H1 (cell line): ENCODE data around the gene PGM1. TPM values are rescaled to one million over a fixed set of nuclear protein-coding genes. Genes with fewer than 3 reads are reported as not detected.

Experiments used
- ASH2L ChIP-seq: fragments of 200-600, 300-600 bp; sonication (generic); IDR thresholded peaks from one replicate; pipeline ENCODE4 v1.7.1; 2017; ENCODE audit warnings: low read length
- CBX8 ChIP-seq: fragments of 300-800, 300-1000 bp; sonication (generic); IDR thresholded peaks from 2 replicates; pipeline ENCODE4 v1.7.1; 2016; ENCODE audit warnings: low read depth, low read length, borderline replicate concordance
- CHD1 ChIP-seq: IDR thresholded peaks from 2 replicates; pipeline ENCODE4 v1.6.1; 2012; ENCODE audit warnings: low read depth, low read length, improper control_type of control experiment
- EP300 ChIP-seq, 2 experiments: IDR thresholded peaks; 1 replicate in 1 of 2; 2 replicates in 1 of 2; pipeline ENCODE4 v1.6.1; 2011 to 2012; ENCODE audit warnings: low read depth in 2 of 2, low read length in 2 of 2, mild to moderate bottlenecking in 2 of 2, borderline replicate concordance in 1 of 2, inconsistent platforms in 1 of 2, moderate library complexity in 1 of 2
- JUN ChIP-seq: IDR thresholded peaks from 2 replicates; pipeline ENCODE4 v1.6.1; 2011; ENCODE audit warnings: low read depth, mild to moderate bottlenecking, improper control_type of control experiment, low read length
- KDM4A ChIP-seq: IDR thresholded peaks from one replicate; pipeline ENCODE4 v1.7.1; 2012; ENCODE audit warnings: low read depth, mild to moderate bottlenecking, moderate library complexity, low read length, inconsistent platforms; ENCODE audit not compliant: severe bottlenecking
- RXRA ChIP-seq: IDR thresholded peaks from 2 replicates; pipeline ENCODE4 v1.6.1; 2011; ENCODE audit warnings: low read depth, mild to moderate bottlenecking, low read length, moderate library complexity; ENCODE audit not compliant: insufficient read depth
- SIN3A ChIP-seq, 2 experiments: IDR thresholded peaks in 1 of 2; conservative IDR thresholded peaks in 1 of 2; 2 replicates each; pipeline ENCODE4 v1.6.1; 2011 to 2012; ENCODE audit warnings: low read length in 2 of 2, improper control_type of control experiment in 1 of 2, low read depth in 1 of 2, mild to moderate bottlenecking in 1 of 2
- SIRT6 ChIP-seq: IDR thresholded peaks from one replicate; pipeline ENCODE4 v1.7.1; 2012; ENCODE audit warnings: low read length, inconsistent platforms
- ZNF274 ChIP-seq: IDR thresholded peaks from 2 replicates; pipeline ENCODE4 v1.7.0; 2012; ENCODE audit warnings: low read length, borderline replicate concordance; ENCODE audit errors: extremely low read depth
- polyA plus RNA-seq, 7 experiments: library from polyadenylated mRNA; depleted of rRNA in 3 of 7; stranded (reverse) in 5 of 7; unstranded in 2 of 7; fragments of >200 nt in 5 of 7; fragments of 200-250 nt in 2 of 7; gene quantifications; 1 replicate in 5 of 7; 2 replicates in 1 of 7; 4 replicates in 1 of 7; pipeline versions ENCODE4 v1.2.1 to v1.2.3, GENCODE V29; 2011 to 2013; ENCODE audit warnings: missing spikeins in 2 of 7, mixed read lengths in 2 of 7
- total RNA-seq: library from RNA; stranded (reverse); fragmentation: NEBNext Ultra II Directional; extraction: Animal tissue kit (Norgen Biotek cat#: 25700); gene quantifications from 2 replicates; pipeline ENCODE4 v1.2.1, GENCODE V29; 2021
- TF ChIP-seq, protein P1 (sequence below): fragments of 300-600 bp; sonication (generic); IDR thresholded peaks from 2 replicates; pipeline ENCODE4 v1.7.1; 2012; ENCODE audit warnings: low read length, moderate library complexity, mild to moderate bottlenecking, inconsistent platforms; ENCODE audit not compliant: insufficient replicate concordance

The PGM1 gene
- total and polyA plus RNA-seq, 2 of the 8 experiments (the other 6 are each of a cell fraction or from before 2014, with no cell fraction given) = 33.0 to 65.4 TPM

- TF ChIP-seq RXRA (no peak), SIRT6 (no peak), ZNF274 (no peak), ASH2L (peak; percentile 95), KDM4A (peak; percentile 83), JUN (no peak), EP300 (IDR thresholded peaks at IDR 0.05; ENCODE audit: borderline replicate concordance in 1 of 2, low read depth in 2 of 2, low read length in 2 of 2) (no peak), CBX8 (no peak), SIN3A (conservative IDR thresholded peaks at IDR 0.05 in 1 of 2, IDR thresholded peaks at IDR 0.05 in 1 of 2; ENCODE audit: low read depth in 1 of 2, low read length in 2 of 2) (no peak), CHD1 (no peak)
- TF ChIP-seq, protein P1, sequence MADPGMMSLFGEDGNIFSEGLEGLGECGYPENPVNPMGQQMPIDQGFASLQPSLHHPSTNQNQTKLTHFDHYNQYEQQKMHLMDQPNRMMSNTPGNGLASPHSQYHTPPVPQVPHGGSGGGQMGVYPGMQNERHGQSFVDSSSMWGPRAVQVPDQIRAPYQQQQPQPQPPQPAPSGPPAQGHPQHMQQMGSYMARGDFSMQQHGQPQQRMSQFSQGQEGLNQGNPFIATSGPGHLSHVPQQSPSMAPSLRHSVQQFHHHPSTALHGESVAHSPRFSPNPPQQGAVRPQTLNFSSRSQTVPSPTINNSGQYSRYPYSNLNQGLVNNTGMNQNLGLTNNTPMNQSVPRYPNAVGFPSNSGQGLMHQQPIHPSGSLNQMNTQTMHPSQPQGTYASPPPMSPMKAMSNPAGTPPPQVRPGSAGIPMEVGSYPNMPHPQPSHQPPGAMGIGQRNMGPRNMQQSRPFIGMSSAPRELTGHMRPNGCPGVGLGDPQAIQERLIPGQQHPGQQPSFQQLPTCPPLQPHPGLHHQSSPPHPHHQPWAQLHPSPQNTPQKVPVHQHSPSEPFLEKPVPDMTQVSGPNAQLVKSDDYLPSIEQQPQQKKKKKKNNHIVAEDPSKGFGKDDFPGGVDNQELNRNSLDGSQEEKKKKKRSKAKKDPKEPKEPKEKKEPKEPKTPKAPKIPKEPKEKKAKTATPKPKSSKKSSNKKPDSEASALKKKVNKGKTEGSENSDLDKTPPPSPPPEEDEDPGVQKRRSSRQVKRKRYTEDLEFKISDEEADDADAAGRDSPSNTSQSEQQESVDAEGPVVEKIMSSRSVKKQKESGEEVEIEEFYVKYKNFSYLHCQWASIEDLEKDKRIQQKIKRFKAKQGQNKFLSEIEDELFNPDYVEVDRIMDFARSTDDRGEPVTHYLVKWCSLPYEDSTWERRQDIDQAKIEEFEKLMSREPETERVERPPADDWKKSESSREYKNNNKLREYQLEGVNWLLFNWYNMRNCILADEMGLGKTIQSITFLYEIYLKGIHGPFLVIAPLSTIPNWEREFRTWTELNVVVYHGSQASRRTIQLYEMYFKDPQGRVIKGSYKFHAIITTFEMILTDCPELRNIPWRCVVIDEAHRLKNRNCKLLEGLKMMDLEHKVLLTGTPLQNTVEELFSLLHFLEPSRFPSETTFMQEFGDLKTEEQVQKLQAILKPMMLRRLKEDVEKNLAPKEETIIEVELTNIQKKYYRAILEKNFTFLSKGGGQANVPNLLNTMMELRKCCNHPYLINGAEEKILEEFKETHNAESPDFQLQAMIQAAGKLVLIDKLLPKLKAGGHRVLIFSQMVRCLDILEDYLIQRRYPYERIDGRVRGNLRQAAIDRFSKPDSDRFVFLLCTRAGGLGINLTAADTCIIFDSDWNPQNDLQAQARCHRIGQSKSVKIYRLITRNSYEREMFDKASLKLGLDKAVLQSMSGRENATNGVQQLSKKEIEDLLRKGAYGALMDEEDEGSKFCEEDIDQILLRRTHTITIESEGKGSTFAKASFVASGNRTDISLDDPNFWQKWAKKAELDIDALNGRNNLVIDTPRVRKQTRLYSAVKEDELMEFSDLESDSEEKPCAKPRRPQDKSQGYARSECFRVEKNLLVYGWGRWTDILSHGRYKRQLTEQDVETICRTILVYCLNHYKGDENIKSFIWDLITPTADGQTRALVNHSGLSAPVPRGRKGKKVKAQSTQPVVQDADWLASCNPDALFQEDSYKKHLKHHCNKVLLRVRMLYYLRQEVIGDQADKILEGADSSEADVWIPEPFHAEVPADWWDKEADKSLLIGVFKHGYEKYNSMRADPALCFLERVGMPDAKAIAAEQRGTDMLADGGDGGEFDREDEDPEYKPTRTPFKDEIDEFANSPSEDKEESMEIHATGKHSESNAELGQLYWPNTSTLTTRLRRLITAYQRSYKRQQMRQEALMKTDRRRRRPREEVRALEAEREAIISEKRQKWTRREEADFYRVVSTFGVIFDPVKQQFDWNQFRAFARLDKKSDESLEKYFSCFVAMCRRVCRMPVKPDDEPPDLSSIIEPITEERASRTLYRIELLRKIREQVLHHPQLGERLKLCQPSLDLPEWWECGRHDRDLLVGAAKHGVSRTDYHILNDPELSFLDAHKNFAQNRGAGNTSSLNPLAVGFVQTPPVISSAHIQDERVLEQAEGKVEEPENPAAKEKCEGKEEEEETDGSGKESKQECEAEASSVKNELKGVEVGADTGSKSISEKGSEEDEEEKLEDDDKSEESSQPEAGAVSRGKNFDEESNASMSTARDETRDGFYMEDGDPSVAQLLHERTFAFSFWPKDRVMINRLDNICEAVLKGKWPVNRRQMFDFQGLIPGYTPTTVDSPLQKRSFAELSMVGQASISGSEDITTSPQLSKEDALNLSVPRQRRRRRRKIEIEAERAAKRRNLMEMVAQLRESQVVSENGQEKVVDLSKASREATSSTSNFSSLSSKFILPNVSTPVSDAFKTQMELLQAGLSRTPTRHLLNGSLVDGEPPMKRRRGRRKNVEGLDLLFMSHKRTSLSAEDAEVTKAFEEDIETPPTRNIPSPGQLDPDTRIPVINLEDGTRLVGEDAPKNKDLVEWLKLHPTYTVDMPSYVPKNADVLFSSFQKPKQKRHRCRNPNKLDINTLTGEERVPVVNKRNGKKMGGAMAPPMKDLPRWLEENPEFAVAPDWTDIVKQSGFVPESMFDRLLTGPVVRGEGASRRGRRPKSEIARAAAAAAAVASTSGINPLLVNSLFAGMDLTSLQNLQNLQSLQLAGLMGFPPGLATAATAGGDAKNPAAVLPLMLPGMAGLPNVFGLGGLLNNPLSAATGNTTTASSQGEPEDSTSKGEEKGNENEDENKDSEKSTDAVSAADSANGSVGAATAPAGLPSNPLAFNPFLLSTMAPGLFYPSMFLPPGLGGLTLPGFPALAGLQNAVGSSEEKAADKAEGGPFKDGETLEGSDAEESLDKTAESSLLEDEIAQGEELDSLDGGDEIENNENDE = no peak
These were observed at the start of gene PGM1 (continued) for GRCh38 chr1:63593303-63593885.
